ENCODE data around the gene DCDC1.

Gene DCDC1

DNA sequence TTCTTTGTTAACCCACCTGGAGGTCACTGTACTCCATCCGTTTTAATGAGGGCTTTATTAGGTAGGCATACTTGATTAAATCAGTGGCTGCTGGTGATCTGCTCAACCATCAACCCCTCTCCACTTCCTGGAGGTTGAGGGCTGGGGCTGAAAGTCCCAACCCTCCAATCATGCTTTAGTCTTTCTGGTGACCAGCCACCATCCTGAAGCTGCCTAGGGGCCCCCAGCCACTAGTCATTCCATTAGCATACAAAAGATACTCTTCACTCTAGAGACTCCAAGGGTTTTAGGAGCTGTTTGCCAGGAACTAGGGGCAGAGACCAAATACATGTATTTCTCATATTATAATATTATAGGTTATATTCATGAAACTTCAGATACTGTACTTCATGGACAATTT, 13.6 kb upstream of the DCDC1 start:
- TF ChIP-seq SIN3A (IDR thresholded peaks at IDR 0.05; ENCODE audit: borderline replicate concordance, insufficient read depth, low read length) (no peak), FOXP2 (optimal IDR thresholded peaks at IDR 0.05; ENCODE audit: borderline replicate concordance, extremely low read depth, extremely low read length, insufficient read depth) (no peak), POLR2AphosphoS5 (IDR thresholded peaks at IDR 0.05; ENCODE audit: low read depth, low read length) (no peak), TAF1 (IDR thresholded peaks at IDR 0.05; ENCODE audit: borderline replicate concordance, insufficient read depth, low read length) (no peak)
- TF ChIP-seq, protein P1, sequence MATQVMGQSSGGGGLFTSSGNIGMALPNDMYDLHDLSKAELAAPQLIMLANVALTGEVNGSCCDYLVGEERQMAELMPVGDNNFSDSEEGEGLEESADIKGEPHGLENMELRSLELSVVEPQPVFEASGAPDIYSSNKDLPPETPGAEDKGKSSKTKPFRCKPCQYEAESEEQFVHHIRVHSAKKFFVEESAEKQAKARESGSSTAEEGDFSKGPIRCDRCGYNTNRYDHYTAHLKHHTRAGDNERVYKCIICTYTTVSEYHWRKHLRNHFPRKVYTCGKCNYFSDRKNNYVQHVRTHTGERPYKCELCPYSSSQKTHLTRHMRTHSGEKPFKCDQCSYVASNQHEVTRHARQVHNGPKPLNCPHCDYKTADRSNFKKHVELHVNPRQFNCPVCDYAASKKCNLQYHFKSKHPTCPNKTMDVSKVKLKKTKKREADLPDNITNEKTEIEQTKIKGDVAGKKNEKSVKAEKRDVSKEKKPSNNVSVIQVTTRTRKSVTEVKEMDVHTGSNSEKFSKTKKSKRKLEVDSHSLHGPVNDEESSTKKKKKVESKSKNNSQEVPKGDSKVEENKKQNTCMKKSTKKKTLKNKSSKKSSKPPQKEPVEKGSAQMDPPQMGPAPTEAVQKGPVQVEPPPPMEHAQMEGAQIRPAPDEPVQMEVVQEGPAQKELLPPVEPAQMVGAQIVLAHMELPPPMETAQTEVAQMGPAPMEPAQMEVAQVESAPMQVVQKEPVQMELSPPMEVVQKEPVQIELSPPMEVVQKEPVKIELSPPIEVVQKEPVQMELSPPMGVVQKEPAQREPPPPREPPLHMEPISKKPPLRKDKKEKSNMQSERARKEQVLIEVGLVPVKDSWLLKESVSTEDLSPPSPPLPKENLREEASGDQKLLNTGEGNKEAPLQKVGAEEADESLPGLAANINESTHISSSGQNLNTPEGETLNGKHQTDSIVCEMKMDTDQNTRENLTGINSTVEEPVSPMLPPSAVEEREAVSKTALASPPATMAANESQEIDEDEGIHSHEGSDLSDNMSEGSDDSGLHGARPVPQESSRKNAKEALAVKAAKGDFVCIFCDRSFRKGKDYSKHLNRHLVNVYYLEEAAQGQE (IDR thresholded peaks at IDR 0.05; ENCODE audit: insufficient read depth in 1 of 2, low read depth in 2 of 2, low read length in 2 of 2): no peak

DNA sequence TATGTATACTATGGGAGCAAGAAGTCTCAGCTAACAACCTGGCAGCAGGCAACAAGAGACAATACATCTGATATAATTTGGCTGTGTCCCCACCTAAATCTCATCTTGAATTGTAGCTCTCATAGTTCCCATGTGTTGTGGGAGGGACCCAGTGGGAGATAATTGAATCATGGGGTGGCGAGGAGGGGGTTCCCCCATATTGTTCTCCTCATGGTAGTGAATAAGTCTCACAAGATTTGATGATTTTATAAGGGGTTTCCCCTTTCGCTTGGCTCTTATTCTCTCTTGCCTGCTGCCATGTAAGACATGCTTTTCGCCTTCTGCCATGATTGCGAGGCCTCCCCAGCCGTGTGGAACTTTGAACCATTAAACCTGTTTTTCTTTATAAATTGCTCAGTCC, 6.3 kb upstream of the DCDC1 start:
- TF ChIP-seq, protein P1 (IDR thresholded peaks at IDR 0.05; ENCODE audit: insufficient read depth in 1 of 2, low read depth in 2 of 2, low read length in 2 of 2): no peak
- no peak for TF ChIP-seq TAF1 (IDR thresholded peaks at IDR 0.05; ENCODE audit: borderline replicate concordance, insufficient read depth, low read length)
- TF ChIP-seq FOXP2 (optimal IDR thresholded peaks at IDR 0.05; ENCODE audit: borderline replicate concordance, extremely low read depth, extremely low read length, insufficient read depth): no peak
- no peak for TF ChIP-seq SIN3A (IDR thresholded peaks at IDR 0.05; ENCODE audit: borderline replicate concordance, insufficient read depth, low read length)
- no peak for TF ChIP-seq POLR2AphosphoS5 (IDR thresholded peaks at IDR 0.05; ENCODE audit: low read depth, low read length)

DNA sequence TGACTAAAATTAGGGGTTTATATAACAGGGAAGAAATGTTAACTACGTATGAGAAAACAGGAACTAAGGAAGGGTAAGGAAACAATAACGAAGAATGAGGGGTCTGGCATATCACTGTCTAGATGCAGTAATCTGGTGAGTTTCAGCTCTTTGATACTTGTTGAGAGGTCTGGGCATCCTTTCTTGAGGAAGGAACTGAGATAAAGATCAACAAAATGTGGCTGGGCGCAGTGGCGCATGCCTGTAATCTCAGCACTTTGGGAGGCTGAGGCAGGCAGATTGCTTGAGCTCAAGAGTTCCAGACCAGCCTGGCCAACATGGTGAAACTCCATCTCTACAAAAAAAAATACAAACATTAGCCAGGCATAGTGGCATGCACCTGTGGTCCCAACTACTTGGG, 2.7 kb downstream of the DCDC1 start:
- TF ChIP-seq, protein P1 (IDR thresholded peaks at IDR 0.05; ENCODE audit: insufficient read depth in 1 of 2, low read depth in 2 of 2, low read length in 2 of 2): no peak
- TF ChIP-seq POLR2AphosphoS5 (IDR thresholded peaks at IDR 0.05; ENCODE audit: low read depth, low read length) (no peak), SIN3A (IDR thresholded peaks at IDR 0.05; ENCODE audit: borderline replicate concordance, insufficient read depth, low read length) (no peak), FOXP2 (optimal IDR thresholded peaks at IDR 0.05; ENCODE audit: borderline replicate concordance, extremely low read depth, extremely low read length, insufficient read depth) (no peak), TAF1 (IDR thresholded peaks at IDR 0.05; ENCODE audit: borderline replicate concordance, insufficient read depth, low read length) (no peak)

DNA sequence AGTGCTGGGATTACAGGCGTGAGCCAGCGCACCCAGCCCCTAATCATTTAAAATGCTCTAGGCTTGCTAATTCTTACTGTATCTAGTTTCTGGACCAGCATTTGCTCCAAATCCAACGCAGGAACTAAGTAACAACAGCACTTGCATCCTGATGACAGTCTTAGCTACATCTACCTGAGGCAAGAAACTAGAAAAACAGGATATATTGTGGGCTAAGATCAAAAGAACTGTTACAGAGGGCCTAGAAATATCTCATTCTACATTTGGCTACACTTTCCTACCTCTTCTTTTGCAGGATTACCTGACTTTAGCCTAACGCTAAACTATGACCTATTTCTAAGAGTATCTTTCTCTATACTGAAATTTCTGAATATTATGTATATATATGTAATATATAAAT, 7.8 kb downstream of the DCDC1 start:
- TF ChIP-seq SIN3A (IDR thresholded peaks at IDR 0.05; ENCODE audit: borderline replicate concordance, insufficient read depth, low read length) (no peak), POLR2AphosphoS5 (IDR thresholded peaks at IDR 0.05; ENCODE audit: low read depth, low read length) (no peak), FOXP2 (optimal IDR thresholded peaks at IDR 0.05; ENCODE audit: borderline replicate concordance, extremely low read depth, extremely low read length, insufficient read depth) (no peak), TAF1 (IDR thresholded peaks at IDR 0.05; ENCODE audit: borderline replicate concordance, insufficient read depth, low read length) (no peak)
- TF ChIP-seq, protein P1 (IDR thresholded peaks at IDR 0.05; ENCODE audit: insufficient read depth in 1 of 2, low read depth in 2 of 2, low read length in 2 of 2): no peak

DNA sequence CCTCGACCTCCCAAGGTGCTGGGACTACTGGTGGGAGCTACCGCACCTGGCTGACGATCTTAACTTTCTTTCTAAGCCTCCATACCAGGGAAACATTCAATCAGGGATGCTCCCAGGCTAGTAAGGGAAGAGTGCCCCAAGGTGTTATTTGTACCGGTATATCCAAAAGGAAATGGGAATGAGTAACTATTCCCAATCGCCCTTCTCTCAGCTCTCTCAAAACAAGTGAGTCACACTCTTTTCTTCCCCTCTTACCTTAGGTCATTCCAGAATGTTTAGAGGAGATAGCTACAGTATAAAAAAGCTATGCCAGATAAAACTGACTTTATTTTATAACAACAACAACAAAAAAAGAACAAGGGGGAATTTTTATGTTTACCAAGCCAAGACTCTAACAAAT, 13.7 kb downstream of the DCDC1 start:
- no peak for TF ChIP-seq POLR2AphosphoS5 (IDR thresholded peaks at IDR 0.05; ENCODE audit: low read depth, low read length)
- TF ChIP-seq SIN3A (IDR thresholded peaks at IDR 0.05; ENCODE audit: borderline replicate concordance, insufficient read depth, low read length): no peak
- no peak for TF ChIP-seq TAF1 (IDR thresholded peaks at IDR 0.05; ENCODE audit: borderline replicate concordance, insufficient read depth, low read length)
- no peak for TF ChIP-seq FOXP2 (optimal IDR thresholded peaks at IDR 0.05; ENCODE audit: borderline replicate concordance, extremely low read depth, extremely low read length, insufficient read depth)
- TF ChIP-seq, protein P1 (IDR thresholded peaks at IDR 0.05; ENCODE audit: insufficient read depth in 1 of 2, low read depth in 2 of 2, low read length in 2 of 2): no peak

Data from PFSK-1 (cell line).